ENCODE data around the gene MRPL49.

MRPL49 gene

DNA sequence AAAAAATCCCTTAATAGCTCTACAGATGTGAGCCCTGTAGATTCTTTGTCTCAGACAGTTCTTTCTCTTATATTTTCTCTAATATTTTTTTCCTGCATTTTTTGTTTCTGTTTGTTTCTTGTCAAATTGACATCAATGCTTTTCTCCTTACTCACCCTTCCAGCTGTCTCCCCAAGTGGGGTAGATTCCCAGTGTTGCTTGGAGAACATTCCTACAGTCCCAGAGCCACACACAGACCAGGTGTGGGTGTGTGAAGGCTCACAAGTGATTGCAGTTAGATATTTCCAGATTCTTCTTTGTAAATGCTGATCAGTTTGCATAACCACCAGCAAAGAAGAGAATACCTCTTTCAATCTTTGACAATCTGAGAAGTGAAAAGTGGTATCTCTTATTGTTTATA lies 18.6 kb upstream of the MRPL49 start:
- DNase-seq = no peak

DNA sequence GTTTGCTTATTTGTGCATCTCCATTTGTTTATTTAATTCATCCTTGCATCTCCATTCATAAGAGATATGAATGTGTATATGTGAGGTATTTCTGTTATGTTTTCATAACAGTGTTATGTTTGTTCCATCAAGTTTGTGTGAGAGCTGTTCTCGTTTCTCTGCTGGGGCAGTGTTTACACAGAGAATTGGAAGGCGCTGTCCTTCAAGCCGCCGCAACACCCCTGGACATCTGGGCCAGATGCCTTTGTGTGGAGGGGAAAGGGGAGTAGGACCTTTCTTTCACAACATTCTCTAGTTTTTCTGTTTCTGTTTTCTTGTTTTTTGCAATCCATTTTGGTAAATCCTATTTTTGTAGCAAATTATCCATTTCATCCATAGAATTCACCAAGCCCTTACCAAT lies 17.5 kb upstream of the MRPL49 start:
- DNase-seq = no peak

DNA sequence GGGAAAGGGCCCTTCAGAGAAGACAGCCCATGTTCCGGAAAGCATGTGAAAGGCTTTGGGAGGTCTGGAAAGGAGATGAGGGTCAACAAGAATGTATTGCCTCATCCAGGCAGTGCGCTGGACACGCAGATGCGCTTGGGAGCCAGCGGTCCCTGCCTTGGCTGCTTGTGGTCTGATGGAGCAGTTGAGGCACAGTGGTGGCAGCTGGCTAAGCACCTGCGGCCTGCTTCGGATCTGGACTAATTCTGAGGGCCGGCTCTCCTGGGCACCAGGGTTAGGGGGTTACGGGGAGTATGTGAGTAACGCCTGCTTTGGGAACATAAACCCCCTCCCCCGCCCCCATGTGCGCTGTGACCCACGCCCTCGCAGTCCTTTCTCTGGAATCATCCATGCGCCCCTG lies 15.0 kb upstream of the MRPL49 start:
- DNase-seq = no peak

DNA sequence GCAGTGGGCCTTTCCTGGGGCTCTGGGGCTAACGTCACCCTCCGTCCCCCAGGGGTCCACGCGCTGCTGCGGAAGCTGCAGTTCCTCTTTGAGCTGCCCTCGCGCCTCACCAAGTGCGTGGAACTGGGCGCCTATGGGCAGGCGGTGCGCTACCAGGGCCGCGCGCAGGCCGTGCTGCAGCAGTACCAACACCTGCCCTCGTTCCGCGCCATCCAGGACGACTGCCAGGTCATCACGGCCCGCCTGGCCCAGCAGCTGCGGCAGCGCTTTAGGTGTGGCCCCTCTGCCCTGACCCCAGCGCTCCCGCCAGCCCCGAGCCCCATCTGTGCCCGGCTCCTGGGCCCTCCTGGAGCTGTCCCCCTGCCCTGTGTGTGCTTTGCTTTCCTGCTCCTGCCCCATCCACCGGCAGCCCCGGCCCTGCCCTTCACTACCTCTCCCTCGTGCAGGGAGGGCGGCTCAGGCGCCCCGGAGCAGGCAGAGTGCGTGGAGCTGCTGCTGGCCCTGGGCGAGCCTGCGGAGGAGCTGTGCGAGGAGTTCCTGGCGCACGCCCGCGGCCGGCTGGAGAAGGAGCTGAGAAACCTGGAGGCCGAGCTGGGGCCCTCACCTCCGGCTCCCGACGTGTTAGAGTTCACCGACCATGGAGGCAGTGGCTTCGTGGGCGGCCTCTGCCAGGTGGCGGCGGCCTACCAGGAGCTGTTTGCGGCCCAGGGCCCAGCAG lies 14.2 kb upstream of the MRPL49 start:
- no peak for DNase-seq

DNA sequence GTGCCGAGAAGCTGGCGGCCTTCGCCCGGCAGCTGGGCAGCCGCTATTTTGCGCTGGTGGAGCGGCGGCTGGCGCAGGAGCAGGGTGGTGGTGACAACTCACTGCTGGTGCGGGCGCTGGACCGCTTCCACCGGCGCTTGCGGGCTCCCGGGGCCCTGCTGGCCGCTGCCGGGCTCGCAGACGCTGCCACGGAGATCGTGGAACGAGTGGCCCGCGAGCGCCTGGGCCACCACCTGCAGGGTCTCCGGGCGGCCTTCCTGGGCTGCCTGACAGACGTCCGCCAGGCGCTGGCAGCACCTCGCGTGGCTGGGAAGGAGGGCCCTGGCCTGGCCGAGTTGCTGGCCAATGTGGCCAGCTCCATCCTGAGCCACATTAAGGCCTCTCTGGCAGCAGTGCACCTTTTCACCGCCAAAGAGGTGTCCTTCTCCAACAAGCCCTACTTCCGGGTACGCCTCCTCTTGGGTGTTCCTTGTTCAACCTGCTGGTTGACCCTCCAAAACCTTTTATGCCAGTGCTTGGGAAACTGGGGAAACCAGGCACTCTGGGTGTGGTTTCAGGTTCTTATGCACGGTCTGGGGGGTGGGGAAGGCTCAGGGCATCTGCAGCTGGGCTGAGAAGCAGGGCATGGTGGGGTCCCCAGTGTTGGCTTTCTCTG lies 13.5 kb upstream of the MRPL49 start:
- no peak for DNase-seq

DNA sequence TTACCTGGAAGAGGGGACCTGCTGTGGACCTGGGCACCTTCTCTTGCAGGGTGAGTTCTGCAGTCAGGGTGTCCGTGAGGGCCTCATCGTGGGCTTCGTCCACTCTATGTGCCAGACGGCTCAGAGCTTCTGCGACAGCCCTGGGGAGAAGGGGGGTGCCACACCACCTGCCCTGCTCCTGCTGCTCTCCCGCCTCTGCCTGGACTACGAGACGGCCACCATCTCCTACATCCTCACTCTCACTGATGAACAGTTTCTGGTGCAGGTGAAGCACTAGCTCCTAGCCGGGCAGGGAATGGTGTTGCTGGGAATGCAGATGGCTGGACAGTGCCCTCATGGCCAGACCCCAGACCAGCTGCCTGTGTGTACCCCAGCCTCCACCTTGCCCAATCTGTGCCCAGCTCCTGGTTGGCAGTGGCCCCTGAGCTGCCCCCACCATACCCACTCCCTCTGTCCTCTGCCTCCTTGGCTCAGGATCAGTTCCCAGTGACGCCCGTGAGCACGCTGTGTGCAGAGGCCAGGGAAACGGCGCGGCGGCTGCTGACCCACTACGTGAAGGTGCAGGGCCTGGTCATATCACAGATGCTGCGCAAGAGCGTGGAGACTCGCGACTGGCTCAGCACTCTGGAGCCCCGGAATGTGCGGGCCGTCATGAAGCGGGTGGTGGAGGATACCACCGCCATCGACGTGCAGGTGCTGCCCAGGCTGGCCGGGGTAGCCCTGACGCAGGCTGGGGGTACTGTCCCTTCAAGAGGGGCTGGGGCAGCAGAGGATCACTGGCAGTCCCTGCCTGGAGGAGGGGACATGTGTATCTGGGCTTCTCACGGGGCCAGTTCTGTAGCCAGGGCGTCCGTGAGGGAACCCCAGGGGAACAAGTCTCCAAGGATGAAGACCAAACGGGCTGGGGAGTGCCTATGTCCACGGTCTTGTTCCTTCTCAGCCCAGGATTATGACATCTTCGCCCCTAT lies 12.6 kb upstream of the MRPL49 start:
- no peak for DNase-seq

DNA sequence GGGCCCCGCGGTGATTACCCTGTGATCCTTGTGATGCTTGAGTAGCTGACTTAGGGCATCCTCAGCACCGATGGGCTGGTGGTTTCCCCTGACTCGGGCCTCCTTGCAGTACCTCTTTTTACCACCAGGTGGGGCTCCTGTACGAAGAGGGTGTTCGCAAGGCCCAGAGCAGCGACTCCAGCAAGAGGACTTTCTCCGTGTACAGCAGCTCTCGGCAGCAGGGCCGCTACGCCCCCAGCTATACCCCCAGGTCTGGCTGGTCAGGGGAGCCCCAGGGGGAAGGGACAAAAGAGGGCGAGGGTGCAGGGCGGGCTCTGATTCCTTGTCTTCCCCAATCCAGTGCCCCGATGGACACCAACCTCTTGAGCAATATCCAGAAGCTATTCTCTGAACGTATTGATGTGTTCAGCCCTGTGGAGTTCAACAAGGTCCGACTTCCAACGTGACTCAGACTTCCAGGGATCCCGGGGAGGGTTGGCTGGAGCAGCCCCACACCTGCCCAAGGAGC lies 11.7 kb upstream of the MRPL49 start:
- DNase-seq = peak; percentile 92

DNA sequence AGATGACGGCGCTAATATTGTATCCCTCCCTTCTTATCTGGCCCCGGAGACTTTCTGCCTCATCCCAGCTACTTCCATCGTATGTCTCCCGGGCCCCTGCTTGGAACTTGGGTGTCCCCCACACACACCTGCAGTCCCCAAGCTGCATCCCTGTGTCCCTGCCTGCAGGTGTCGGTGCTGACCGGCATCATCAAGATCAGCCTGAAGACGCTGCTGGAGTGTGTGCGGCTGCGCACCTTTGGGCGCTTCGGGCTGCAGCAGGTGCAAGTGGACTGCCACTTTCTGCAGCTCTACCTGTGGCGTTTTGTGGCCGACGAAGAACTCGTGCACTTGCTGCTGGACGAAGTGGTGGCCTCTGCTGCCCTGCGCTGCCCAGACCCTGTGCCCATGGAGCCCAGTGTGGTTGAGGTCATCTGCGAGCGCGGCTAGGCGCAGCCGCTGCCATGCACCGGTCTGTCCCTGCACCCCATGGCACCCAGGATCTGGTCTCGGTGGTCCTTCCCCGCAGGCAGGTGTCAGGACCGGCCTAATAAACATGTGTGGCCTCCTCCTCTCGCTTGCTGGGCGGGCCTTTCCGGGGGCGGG lies 10.9 kb upstream of the MRPL49 start:
- no peak for DNase-seq

DNA sequence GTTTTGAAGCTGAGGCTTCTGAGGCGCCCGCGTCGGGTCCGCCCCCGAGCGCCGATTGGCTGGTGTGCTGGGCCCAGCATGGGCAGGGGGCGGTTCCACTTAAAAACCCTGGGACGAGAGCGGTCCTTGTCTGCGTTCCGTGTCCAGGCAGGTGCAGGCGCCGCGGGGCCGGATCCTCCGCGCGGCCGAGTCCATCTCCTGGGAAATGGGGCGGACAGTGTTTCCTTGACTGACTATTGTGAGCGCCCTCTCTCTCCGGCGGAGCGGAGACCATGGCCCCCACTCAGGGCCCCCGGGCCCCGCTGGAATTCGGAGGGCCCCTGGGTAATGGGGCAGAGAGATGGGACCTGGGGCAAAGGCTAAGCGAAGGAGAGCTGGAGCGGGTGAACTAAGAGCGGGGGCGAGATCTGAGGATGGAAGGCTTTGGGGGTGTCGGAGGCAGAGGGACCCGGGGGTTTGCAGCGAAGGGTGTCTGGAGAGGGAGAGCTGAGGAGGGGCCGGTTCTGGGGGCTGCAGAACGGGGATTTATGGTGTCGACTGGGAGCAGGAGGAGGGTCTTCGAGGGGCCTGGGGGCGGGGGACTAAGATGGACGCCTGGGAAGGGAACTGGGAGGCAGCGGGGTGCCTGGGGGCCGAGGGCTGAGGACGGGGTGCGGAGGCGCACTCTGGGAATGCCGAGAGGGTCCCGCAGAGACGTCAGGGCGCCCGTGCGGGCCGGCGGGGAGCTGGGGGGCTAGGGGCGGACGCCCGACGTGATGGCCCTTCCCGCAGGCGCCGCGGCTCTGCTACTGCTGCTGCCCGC lies 10.2 kb upstream of the MRPL49 start, which contains the start of gene TM7SF2:
Gene TM7SF2, plus strand, starts transcription at position 129 of the 802 bp plus-strand sequence. Its CDS starts 144 bp downstream, at position 273.
- peak; percentile 99 for DNase-seq

DNA sequence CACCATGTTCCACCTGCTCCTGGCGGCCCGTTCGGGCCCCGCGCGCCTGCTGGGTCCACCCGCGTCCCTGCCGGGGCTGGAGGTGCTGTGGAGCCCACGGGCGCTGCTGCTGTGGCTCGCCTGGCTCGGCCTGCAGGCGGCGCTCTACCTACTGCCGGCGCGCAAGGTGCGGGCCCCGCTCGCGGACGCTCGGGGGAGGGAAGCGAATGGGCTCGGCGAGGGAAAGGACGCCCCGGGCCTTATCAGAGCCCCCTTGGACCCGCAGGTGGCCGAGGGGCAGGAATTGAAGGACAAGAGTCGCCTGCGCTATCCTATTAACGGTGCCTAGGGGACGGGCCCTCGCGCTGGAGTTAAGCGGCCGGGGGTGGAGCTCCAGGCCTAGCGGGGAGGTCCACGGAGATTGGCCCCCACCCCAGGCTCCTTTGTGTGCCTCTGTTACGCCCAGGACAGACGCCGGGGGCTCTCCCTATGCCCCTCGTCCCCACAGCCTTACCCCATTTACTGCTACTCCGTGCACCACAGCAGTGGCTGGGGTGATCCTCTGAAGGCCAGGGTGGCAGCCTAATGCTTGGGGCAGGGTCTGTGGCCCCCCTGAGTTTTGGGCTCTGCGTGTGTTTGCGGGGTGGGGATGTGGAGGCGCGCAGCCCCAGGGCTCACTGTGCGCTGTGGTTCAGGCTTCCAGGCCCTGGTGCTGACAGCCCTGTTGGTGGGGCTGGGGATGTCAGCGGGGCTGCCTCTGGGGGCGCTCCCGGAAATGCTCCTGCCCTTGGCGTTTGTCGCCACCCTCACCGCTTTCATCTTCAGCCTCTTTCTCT lies 9.4 kb upstream of the MRPL49 start:
- peak; percentile 85 for DNase-seq

DNA sequence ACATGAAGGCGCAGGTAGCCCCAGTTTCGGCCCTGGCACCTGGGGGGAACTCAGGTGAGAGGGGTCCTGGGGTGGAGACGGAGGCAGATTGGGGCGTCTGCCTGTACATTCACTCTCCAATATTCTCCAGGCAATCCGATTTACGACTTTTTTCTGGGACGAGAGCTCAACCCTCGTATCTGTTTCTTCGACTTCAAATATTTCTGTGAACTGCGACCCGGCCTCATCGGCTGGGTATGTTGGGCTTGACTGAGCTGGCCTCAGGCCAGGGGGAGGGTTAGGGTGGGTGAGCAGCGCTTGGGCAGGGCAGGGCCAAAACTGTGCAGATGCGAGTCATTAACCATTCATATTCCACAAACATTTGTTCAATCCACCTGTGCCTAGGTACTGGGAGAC lies 8.8 kb upstream of the MRPL49 start:
- no peak for DNase-seq

DNA sequence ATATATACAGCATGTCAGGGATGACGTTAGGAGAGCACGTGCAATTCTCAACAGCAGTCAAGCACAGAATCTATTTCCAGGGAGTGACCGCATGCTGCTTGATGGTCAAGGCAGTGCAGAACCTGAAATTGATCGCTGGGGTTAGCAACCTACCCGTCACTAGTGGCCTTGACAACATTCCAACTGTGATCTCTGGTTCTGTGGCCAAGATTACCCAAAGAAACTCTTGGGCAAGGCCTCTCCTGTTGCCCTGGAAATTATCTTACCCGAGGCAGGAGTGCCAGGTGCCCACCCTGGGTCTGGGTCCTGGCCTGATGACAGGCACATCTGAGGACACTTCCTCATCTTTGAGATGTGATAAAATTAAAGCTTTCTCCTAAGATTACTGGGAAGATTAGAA lies 8.3 kb upstream of the MRPL49 start:
- DNase-seq = no peak

DNA sequence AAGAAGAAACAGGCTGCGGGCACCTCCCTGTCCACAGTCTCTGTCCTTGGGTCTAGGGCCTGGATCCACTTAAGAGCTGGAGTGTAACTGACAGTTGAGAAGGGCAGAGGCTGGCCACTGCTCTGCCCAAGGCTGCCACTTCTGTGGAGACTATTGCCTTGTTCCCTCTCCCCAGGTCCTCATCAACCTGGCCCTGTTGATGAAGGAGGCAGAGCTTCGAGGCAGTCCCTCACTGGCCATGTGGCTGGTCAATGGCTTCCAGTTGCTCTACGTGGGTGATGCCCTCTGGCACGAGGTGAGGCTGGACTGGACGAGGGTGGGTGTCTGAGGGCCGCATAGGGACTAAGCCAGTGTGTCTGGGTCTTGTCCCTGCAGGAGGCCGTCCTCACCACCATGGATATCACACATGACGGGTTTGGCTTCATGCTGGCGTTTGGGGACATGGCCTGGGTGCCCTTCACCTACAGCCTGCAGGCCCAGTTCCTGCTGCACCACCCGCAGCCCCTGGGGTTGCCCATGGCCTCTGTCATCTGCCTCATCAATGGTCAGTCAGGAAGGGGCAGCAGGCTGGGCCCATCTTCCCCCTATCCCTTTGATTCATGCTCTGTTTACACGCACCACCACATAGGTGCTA lies 7.5 kb upstream of the MRPL49 start:
- DNase-seq = no peak

DNA sequence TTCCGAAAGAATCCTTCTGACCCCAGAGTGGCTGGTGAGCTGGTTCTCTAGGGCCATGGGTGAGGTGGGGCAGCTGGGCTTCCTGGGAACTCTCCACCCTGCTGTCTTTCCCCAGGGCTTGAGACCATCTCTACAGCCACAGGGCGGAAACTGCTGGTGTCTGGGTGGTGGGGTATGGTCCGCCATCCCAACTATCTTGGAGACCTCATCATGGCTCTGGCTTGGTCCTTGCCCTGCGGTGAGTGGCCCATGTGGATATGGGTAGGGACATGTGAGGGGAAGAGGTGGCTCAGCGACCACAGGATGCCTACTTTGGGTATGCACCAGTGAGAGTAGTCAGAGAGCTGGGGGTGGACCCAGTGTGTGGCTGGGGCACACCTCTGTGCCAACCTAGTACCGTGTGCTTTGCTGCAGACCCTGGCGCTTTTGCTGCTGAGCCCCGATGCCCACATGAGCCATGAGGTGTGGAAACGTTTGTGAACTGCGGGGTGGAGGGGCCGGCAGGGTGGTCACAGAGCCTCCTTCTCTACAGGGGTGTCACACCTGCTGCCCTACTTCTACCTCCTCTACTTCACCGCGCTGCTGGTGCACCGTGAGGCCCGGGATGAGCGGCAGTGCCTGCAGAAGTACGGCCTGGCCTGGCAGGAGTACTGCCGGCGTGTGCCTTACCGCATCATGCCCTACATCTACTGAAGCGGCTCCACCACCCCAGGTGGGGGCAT lies 6.6 kb upstream of the MRPL49 start:
- no peak for DNase-seq

DNA sequence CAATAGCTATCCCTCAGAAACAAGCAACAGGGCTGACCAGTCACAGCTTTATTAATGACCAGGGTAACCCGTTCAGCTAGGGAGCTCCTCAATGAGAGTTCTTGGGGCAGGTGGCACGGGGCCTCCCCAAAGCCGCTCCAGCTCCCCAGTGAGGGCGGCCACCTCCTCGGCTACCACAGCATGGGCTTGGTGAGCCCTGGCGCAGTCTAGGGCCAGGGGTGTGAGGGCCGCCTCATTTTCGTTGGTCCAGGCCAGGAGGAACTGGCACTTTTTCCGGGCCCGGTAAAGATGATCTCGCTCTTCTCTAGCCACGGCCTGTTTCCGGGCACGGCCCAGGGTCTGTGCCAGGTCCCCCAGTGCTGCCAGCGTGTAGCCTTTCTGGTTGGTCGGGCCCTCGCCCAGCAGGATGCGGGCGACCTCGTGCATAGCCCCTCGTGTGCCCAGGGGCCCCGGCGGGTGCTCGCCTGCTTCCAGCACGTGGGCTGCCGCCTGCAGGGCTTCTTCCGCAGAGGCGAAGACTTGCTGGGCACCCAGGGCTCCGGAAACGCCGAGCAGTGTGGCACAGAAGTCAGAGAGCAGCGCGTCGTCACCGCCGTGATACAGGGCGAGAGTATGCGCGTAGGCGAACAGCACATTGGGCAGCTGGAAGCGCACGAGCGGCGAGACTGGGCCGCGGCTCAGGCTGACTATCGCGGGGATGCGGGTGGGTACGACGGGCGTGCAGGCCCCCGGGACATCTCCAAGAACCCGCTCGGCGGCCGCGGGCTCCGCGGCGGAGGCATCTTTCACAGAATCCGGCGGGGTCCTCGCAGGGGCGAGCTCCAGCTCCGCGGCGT lies 5.5 kb upstream of the MRPL49 start:
- DNase-seq = peak; percentile 64

DNA sequence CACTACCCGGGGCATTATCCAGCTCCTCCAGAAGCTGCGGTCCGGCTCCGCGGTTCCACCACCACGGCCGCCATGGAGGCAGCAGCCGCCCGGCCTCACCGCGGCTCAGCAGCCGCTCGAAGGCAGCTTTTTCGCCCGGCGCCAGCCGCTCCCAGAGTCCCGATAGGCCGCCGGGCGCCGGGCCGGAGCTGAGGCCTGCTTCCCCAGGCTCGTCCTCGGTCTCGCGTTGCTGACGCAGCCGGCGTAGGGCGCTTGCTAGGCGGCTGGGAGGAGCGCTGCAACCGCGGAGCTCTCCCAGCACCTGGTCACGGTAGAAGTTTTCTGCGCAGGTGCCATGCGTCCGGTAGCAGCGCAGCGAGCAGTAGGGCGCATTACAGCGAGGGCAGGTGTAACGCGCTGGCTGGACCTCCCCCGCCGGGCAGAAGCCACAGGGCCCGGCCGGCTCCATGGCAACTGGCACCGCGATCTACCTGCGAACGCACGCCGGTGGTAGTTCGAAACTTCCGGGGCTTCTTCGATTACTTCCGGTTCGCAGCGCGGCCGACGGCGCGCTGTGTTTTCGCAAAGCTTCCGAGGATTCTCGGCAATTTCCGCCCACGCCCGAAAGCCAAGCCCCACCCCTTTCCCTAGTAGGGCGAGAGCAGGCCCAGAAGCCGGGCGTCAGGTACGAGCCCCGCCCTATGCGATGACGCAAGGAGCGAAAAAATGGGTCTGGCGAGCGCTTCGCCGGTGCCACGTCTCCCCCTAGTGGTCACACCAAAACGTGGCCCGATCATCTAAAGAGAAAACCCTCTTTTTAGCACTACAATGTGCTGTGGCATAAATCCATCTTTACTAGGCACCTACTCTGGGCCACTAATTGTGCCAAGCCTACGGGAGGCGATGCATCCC lies 4.7 kb upstream of the MRPL49 start, which contains the start of gene ZNHIT2:
Gene ZNHIT2, minus strand, starts transcription at position 496 of the 891 bp plus-strand sequence. Its CDS starts 48 bp downstream, at position 448.
- peak; percentile 100 for DNase-seq

DNA sequence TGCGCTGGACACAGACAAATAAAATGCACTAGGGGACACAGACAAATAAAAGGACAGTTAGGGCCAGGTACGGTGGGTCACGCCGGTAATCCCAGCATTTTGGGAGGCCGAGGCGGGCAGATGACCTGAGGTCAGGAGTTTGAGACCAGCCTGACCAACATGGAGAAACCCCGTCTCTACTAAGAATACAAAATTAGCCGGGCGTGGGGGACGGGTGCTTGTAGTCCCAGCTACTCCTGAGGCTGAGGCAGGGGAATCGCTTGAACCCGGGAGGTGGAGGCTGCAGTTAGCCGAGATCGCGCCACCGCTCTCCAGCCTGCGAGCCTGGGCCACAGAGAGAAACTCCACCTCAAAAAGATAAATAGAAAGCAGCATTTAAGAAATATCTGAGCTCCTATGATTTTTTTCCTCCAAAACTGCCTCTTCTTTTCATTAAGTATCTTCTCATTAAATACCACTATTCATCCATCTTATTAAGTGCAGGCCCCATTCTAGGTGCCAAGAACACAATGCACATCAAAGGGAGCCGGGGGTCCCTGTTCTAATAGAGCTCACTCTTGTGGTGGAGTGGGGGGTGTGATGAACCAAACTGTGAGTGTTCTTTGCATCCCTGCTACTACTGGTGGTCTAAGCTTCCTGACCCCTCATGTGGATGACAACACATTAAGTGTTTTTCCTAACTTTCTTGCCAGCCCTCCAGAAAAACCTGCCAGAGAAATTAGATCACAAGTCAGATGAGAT lies 3.9 kb upstream of the MRPL49 start:
- no peak for DNase-seq
